ENCODE measurements around the gene SS18.

DNA sequence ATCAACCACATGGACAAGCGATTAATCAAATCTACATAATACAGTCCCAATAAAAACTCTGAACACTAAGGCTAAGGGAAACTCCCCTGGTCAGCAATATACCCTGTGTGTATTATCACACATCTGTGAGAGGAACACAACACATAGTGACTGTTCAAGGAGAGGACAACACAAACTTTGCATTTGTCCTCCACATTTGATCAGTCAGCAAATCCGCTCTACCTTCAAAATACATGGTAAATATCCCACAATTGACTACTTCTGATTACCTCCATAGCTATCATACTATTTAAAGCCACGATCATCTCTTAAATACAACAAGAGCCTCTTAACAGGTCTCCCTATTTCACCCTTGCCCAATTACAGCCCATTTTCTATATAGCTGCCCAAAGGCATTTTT, 45.6 kb downstream of the SS18 start:
- TF ChIP-seq EZH2 (IDR thresholded peaks at IDR 0.05; ENCODE audit: borderline replicate concordance, low read length): no peak
- TF ChIP-seq, protein P1, sequence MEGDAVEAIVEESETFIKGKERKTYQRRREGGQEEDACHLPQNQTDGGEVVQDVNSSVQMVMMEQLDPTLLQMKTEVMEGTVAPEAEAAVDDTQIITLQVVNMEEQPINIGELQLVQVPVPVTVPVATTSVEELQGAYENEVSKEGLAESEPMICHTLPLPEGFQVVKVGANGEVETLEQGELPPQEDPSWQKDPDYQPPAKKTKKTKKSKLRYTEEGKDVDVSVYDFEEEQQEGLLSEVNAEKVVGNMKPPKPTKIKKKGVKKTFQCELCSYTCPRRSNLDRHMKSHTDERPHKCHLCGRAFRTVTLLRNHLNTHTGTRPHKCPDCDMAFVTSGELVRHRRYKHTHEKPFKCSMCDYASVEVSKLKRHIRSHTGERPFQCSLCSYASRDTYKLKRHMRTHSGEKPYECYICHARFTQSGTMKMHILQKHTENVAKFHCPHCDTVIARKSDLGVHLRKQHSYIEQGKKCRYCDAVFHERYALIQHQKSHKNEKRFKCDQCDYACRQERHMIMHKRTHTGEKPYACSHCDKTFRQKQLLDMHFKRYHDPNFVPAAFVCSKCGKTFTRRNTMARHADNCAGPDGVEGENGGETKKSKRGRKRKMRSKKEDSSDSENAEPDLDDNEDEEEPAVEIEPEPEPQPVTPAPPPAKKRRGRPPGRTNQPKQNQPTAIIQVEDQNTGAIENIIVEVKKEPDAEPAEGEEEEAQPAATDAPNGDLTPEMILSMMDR (IDR thresholded peaks at IDR 0.05; ENCODE audit: low read length): no peak
